Neural progenitor cell (in vitro differentiated cells): ENCODE data around the gene PIP4K2A. TPM values are rescaled to one million over a fixed set of nuclear protein-coding genes. Genes with fewer than 3 reads are reported as not detected.
A peak's percentile ranks its signal among the peaks of the same experiment; 100 is the strongest.

ENCODE experiments used
- DNase-seq: peaks from one replicate; pipeline ENCODE4 v3.0.0-alpha.2; 2016; ENCODE audit warnings: low spot score
- H2AFZ ChIP-seq: fragments of 200-600 bp; sonication (generic); replicated peaks from 2 replicates; pipeline ENCODE4 v1.6.1; 2016; ENCODE audit warnings: antibody characterized with exemption
- H3F3A ChIP-seq: fragments of 200-600 bp; sonication (generic); 2 replicates; pipeline ENCODE4 v1.6.1; 2016; ENCODE audit warnings: antibody characterized with exemption, low read depth
- H3K27ac ChIP-seq: fragments of 200-600 bp; sonication (generic); 2 replicates; pipeline ENCODE4 v1.5.1; 2016; ENCODE audit warnings: mild to moderate bottlenecking
- H3K27me3 ChIP-seq: fragments of 200-600 bp; sonication (generic); 2 replicates; pipeline ENCODE4 v1.6.1; 2016; ENCODE audit warnings: mild to moderate bottlenecking, moderate library complexity
- H3K36me3 ChIP-seq: fragments of 200-600 bp; sonication (generic); 2 replicates; pipeline ENCODE4 v1.5.1; 2016
- H3K4me1 ChIP-seq: fragments of 200-600 bp; sonication (generic); 2 replicates; pipeline ENCODE4 v1.6.1; 2016; ENCODE audit warnings: mixed run types
- H3K4me2 ChIP-seq: fragments of 200-600 bp; sonication (generic); 2 replicates; pipeline ENCODE4 v1.6.1; 2016
- H3K4me3 ChIP-seq: fragments of 200-600 bp; sonication (generic); 2 replicates; pipeline ENCODE4 v1.5.1; 2016
- H3K79me2 ChIP-seq: fragments of 200-600 bp; sonication (generic); 2 replicates; pipeline ENCODE4 v1.6.1; 2016; ENCODE audit warnings: low read depth
- H3K9ac ChIP-seq: fragments of 200-600 bp; sonication (generic); 2 replicates; pipeline ENCODE4 v1.6.1; 2016
- H3K9me3 ChIP-seq: fragments of 200-600 bp; sonication (generic); 2 replicates; pipeline ENCODE4 v1.5.1; 2016; ENCODE audit warnings: low read depth
- H4K20me1 ChIP-seq: fragments of 200-600 bp; sonication (generic); 2 replicates; pipeline ENCODE4 v1.6.1; 2016; ENCODE audit warnings: low read depth
- H3K27ac Mint-ChIP-seq: 3 replicates; pipeline ENCODE4 v1.8.0; 2021; ENCODE audit warnings: mixed read lengths
- H3K27me3 Mint-ChIP-seq: 2 replicates; pipeline ENCODE4 v1.8.0; 2022; ENCODE audit warnings: low read depth, mild to moderate bottlenecking, inconsistent platforms, moderate library complexity, mixed read lengths; ENCODE audit not compliant: insufficient read depth
- H3K36me3 Mint-ChIP-seq: 3 replicates; pipeline ENCODE4 v1.8.0; 2021; ENCODE audit warnings: mixed read lengths
- H3K4me1 Mint-ChIP-seq: 3 replicates; pipeline ENCODE4 v1.8.0; 2021; ENCODE audit warnings: mixed read lengths
- H3K4me3 Mint-ChIP-seq: 3 replicates; pipeline ENCODE4 v1.8.0; 2021; ENCODE audit warnings: mild to moderate bottlenecking, moderate library complexity, mixed read lengths
- H3K9me3 Mint-ChIP-seq: 3 replicates; pipeline ENCODE4 v1.8.0; 2020; ENCODE audit warnings: mixed read lengths
- EZH2 ChIP-seq: fragments of 200-600 bp; sonication (generic); IDR thresholded peaks from 2 replicates; pipeline ENCODE4 v1.6.1; 2017; ENCODE audit warnings: antibody characterized with exemption, mild to moderate bottlenecking, moderate library complexity
- EZH2phosphoT487 ChIP-seq: fragments of 200-600 bp; sonication (generic); IDR thresholded peaks from 2 replicates; pipeline ENCODE4 v1.6.1; 2017; ENCODE audit warnings: antibody characterized with exemption
- total RNA-seq: library from RNA; depleted of rRNA; stranded (reverse); fragments of >200 nt; gene quantifications from 2 replicates; pipeline ENCODE4 v1.2.3, GENCODE V29; 2015; ENCODE audit warnings: low replicate concordance
- TF ChIP-seq, protein P1 (sequence below): fragments of 200-600 bp; sonication (generic); IDR thresholded peaks from 2 replicates; pipeline ENCODE4 v1.5.1; 2017; ENCODE audit warnings: antibody characterized with exemption, mild to moderate bottlenecking

PIP4K2A gene
- total RNA-seq, 1 donor from 2014 or later = 37.6 TPM

DNA sequence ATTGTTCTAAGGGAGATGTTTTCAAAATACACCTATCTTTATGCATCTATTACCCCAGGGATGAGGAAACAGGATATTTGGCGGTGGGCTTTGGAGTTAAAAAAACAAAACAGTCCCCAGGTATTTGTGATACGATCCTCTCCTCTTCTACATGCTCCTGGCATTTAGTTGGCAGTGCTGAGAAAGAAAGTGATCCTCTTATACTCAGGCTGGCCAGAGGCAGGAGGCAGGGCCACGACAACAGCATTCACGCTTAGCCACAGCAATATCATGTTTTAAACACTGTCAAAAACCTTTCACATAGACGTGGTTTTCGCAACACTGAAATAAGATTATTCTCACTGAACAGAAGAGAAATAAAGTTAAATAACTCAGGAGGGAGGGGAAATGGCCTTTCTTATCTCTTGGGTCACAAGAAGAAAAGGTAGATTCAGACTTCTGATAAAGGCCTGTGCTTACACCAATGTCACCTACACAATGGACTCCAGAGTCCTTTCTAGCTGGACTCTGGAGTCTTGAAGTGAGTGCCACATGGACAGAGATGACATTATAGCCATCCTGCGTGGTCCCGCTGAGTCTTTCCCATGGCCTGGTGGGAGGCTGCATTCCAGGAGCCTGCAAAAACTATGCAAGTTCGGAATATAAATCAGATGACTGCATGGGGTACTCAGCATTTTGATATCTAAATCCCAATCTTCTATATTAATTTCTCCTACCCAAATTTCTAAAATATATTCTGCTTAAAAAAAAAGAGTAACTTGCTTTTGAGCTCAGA, 88.7 kb downstream of the PIP4K2A start:
- Histone ChIP-seq H3K4me2 (peak overlapping the region; percentile 28), H3K9me3 (no peaks in the 10 kb centered on the region), H3K4me1 (peaks cover 20% of the 10 kb centered on the region), H2AFZ (no peak overlapping the region), H3K36me3 (no peaks in the 10 kb centered on the region), H3K27ac (no peak overlapping the region), H3F3A (no peaks in the 10 kb centered on the region), H3K79me2 (peaks cover 62% of the 10 kb centered on the region), H3K9ac (no peak overlapping the region), H3K27me3 (no peaks in the 10 kb centered on the region), H4K20me1 (peaks cover 9% of the 10 kb centered on the region), H3K4me3 (no peak overlapping the region)
- DNase-seq = no peak
- TF ChIP-seq, protein P1, sequence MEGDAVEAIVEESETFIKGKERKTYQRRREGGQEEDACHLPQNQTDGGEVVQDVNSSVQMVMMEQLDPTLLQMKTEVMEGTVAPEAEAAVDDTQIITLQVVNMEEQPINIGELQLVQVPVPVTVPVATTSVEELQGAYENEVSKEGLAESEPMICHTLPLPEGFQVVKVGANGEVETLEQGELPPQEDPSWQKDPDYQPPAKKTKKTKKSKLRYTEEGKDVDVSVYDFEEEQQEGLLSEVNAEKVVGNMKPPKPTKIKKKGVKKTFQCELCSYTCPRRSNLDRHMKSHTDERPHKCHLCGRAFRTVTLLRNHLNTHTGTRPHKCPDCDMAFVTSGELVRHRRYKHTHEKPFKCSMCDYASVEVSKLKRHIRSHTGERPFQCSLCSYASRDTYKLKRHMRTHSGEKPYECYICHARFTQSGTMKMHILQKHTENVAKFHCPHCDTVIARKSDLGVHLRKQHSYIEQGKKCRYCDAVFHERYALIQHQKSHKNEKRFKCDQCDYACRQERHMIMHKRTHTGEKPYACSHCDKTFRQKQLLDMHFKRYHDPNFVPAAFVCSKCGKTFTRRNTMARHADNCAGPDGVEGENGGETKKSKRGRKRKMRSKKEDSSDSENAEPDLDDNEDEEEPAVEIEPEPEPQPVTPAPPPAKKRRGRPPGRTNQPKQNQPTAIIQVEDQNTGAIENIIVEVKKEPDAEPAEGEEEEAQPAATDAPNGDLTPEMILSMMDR = no peak
- TF ChIP-seq EZH2 (no peak), EZH2phosphoT487 (no peak)
- H3K36me3 Mint-ChIP-seq = peaks cover 6% of the 10 kb centered on the region
- peak overlapping the region; percentile 96 for H3K27ac Mint-ChIP-seq
- peaks cover 61% of the 10 kb centered on the region for H3K4me1 Mint-ChIP-seq
- peak overlapping the region; percentile 46 for H3K4me3 Mint-ChIP-seq
- H3K27me3 Mint-ChIP-seq = no peaks in the 10 kb centered on the region
- H3K9me3 Mint-ChIP-seq = peaks cover 10% of the 10 kb centered on the region

DNA sequence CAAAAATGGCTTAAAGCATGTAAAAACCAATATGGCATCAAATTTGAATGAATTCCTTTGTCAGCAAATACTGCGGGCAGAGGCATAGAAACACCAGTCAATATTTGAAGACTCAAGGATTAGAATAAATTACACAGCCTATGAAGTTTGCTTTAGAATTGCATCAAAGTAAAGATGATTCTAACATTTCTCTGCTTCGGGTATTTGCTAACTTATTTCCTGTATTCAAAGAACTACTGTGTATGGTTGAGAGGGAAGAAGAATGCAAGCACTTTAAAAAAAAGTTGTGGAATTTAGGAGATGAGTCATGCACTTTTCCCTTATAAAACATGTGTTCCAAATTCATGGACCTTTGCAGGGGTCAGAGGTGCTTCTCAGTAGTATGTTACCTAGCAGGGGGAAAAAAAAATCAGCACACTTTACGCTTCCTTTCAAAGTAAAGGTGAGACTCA, 90.1 kb downstream of the PIP4K2A start:
- Histone ChIP-seq H3K36me3 (no peaks in the 10 kb centered on the region), H3K79me2 (peaks cover 62% of the 10 kb centered on the region), H3K27ac (no peak overlapping the region), H3K9ac (no peak overlapping the region), H3K27me3 (no peaks in the 10 kb centered on the region), H4K20me1 (peaks cover 9% of the 10 kb centered on the region), H3K4me2 (no peak overlapping the region), H2AFZ (no peak overlapping the region), H3F3A (no peaks in the 10 kb centered on the region), H3K4me1 (peaks cover 18% of the 10 kb centered on the region), H3K9me3 (no peaks in the 10 kb centered on the region), H3K4me3 (no peak overlapping the region)
- no peak overlapping the region for H3K4me3 Mint-ChIP-seq
- H3K4me1 Mint-ChIP-seq = peaks cover 58% of the 10 kb centered on the region
- no peak for TF ChIP-seq EZH2phosphoT487
- TF ChIP-seq, protein P1 = no peak
- TF ChIP-seq EZH2 = no peak
- H3K36me3 Mint-ChIP-seq = peaks cover 6% of the 10 kb centered on the region
- H3K27me3 Mint-ChIP-seq = no peaks in the 10 kb centered on the region
- peaks cover 8% of the 10 kb centered on the region for H3K9me3 Mint-ChIP-seq
- peak overlapping the region; percentile 19 for H3K27ac Mint-ChIP-seq
- no peak for DNase-seq

DNA sequence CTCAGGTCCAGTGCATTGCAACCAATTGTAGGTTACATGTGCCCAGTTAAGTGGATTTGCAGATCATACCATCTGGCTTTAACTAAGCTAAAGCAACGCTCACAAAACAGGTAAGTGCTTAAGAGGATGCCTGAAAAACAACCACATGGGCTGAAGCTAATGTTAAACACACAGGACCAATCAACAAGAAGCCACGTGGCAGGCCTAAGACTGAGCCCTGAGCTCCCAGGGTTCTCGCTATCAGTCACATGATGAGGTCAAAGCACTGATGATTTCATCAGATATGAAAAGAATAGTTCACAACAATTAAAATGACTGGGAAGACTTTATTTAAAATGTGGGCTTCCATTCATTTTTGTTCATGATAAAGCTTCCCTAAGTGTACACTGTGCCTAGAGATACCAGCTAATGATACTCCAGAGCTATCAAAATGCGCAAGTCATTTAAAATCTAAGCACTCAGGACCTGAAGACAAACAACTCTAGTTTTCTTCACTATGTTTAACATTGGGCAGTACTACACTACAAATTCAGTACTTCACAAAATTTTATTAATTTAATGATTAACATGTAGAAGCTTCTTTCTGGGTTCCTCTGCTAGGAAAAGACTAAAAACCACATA, 90.6 kb downstream of the PIP4K2A start:
- H3K9me3 Mint-ChIP-seq = peaks cover 8% of the 10 kb centered on the region
- Histone ChIP-seq H3K9ac (no peak overlapping the region), H4K20me1 (peaks cover 9% of the 10 kb centered on the region), H3F3A (no peaks in the 10 kb centered on the region), H3K4me3 (no peak overlapping the region), H3K27ac (no peak overlapping the region), H3K4me1 (peaks cover 22% of the 10 kb centered on the region), H3K4me2 (no peak overlapping the region), H3K36me3 (no peaks in the 10 kb centered on the region), H3K9me3 (no peaks in the 10 kb centered on the region), H3K79me2 (peaks cover 63% of the 10 kb centered on the region), H3K27me3 (no peaks in the 10 kb centered on the region), H2AFZ (no peak overlapping the region)
- H3K4me3 Mint-ChIP-seq = no peak overlapping the region
- TF ChIP-seq EZH2phosphoT487 (no peak), EZH2 (no peak)
- TF ChIP-seq, protein P1 = no peak
- H3K4me1 Mint-ChIP-seq = peaks cover 60% of the 10 kb centered on the region
- no peaks in the 10 kb centered on the region for H3K27me3 Mint-ChIP-seq
- peaks cover 6% of the 10 kb centered on the region for H3K36me3 Mint-ChIP-seq
- H3K27ac Mint-ChIP-seq = peak overlapping the region; percentile 19
- DNase-seq = no peak
